Putamen (tissue), 1 donor: Measurements from ENCODE around the gene PRDM4.
"Not testable (repeated sequence)": the region's sequence is repeated elsewhere in the genome, so short reads cannot be mapped to it uniquely, and the experiment has no call there.

Experiments
- DNase-seq: peaks from one replicate; pipeline ENCODE4 v3.0.0-alpha.2; 2016; ENCODE audit warnings: low spot score

The PRDM4 gene

GRCh38 chr12:107767466-107767865, 6.5 kb upstream of the PRDM4 start:
- no peak for DNase-seq

DNA sequence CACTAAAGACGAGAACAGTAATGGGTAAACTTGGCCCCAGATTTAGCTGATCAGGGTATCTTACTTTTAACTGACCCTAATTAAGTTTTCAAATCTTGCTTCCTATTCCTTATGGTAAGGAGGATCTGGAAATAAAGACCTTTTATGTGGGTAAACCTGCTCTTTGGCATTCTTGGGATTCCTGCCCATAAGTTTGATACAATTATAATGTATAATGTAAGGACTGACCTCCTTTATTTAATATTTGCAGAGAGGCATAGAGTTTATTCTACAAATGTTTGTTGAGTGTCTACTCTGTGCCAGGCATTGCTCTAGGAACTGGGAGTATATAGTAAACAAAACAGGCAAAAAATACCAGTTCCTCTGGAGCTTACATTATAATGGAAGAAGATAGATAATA, 4.4 kb upstream of the PRDM4 start:
- DNase-seq, result no peak

- DNase-seq, result no peak
These were observed 3.7 kb upstream of the PRDM4 start for GRCh38 chr12:107764626-107765025.

DNA sequence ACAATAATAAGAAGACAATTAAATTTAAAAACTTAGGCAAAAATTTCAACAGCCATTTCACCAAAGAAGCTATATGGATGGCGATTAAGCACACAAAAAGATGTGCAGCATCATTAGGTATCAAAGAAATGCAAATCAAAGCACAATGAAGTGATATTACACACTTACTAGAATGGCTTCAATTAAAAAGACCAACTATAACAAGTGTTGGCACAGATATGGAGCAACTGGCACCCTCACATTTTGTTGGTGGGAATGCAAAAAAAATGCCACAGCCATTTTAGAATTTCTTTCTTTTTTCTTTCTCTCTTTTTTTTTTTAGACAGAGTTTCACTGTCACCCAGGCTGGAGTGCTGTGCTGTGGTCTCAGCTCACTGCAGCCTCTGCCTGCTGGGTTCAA, 1.9 kb upstream of the PRDM4 start:
- DNase-seq, result no peak

DNA sequence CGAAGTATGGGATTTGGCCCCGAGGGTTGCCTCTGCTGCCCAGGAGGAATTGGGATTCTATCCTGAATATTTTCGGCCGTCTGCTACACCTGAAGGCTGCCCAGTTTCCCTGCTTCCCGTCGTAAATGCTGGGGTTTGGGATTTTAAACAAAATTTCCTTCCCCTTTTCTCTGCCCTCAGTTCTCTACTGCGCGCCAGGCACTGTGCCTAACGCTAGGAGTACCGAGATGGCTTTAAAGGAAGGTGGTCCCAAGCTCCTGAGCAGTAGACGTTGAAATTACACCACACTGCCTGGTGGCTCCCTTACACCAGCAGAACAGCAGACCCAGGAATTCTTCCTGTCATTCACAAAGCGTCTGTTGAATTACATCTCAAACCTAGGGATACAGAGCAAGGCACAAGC, 566 bp upstream of the PRDM4 start:
- no peak for DNase-seq

DNA sequence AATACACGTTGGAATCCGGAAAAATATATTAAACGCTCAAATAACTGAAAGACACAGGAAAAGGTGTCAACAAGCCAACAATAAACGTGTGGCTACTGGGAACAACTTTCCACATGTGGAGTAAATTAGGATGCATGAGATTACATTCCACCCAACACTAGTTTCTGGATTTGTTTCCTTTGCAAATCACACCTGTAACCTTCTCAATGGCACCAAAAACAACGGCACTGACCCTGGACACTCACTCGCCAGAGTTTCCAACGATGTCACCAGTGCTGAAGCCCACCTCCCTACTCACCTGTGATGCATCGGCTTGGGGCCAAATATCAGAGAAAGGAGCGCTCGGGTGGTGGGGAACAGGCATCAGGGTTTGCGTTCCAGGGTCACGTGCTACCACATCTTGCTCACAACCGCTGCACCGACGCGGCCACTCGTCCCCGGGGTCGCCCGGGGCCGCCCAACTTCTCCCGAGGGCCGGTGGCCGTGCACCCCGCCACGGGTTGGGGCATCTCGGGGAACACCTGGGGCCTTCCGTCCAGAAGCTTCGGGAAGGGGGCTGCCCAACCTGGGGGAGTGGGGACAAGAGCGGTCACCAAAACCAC, 629 bp downstream of the PRDM4 start:
- DNase-seq, result no peak

GRCh38 chr12:107759410-107759809, 1.5 kb downstream of the PRDM4 start:
- DNase-seq, result no peak

GRCh38 chr12:107749083-107749482, 11.9 kb downstream of the PRDM4 start:
- DNase-seq, result no peak

GRCh38 chr12:107748472-107748871, 12.5 kb downstream of the PRDM4 start:
- DNase-seq, result no peak

- DNase-seq, result no peak
These were observed 24.0 kb downstream of the PRDM4 start for GRCh38 chr12:107736914-107737313.

GRCh38 chr12:107735763-107736162, 25.2 kb downstream of the PRDM4 start:
- no peak for DNase-seq

DNA sequence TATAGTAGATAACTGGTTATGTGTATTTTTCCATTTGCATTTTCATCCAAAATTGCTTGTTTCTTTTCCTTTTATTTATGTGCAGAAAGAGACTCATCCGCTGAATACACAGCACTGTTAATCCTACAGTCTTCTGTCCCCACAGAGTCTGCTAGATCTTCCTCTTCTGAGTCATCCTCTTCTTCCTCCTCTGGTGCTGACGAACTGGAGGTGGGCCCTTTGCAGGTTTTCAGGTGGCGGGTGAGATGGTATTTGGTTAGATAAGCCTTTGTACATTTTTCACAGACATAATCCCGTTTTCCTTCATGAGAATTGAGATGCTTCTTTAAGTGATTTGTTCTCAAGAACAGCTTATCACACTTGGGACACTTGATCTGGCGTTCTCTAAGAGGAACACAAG, 26.8 kb downstream of the PRDM4 start:
- DNase-seq, result peak; percentile 19

- no peak for DNase-seq
These were observed 28.6 kb downstream of the PRDM4 start for GRCh38 chr12:107732365-107732764.

DNA sequence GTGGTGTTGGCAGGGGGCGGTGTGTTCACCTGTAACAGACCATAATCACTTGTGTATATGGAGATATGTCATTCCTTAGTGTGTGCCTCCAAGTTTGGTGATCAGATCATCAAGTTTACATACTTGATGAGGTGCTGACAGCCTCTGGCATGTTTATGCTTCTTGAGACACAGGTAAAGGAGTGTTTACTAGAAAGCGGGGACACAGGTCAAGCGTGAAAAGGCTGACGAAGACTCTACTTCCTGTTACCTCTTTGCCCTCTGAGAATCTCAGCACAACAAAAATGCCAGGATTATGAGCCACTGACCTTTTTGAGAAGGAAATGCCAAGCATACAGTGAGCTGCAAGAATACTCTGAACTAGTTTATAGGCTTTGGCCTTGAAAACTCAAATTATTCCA, 29.6 kb downstream of the PRDM4 start:
- DNase-seq, result no peak

- no peak for DNase-seq
These were observed 30.2 kb downstream of the PRDM4 start for GRCh38 chr12:107730618-107731341.

DNA sequence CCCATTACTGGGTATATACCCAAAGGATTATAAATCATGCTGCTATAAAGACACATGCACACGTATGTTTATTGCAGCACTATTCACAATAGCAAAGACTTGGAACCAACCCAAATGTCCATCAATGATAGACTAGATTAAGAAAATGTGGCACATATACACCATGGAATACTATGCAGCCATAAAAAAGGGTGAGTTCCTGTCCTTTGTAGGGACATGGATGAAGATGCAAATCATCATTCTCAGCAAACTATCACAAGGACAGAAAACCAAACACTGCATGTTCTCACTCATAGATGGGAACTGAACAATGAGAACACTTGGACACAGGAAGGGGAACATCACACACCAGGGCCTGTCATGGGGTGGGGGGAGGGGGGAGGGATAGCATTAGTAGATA, 33.2 kb downstream of the PRDM4 start:
- DNase-seq, result not testable (repeated sequence)

DNA sequence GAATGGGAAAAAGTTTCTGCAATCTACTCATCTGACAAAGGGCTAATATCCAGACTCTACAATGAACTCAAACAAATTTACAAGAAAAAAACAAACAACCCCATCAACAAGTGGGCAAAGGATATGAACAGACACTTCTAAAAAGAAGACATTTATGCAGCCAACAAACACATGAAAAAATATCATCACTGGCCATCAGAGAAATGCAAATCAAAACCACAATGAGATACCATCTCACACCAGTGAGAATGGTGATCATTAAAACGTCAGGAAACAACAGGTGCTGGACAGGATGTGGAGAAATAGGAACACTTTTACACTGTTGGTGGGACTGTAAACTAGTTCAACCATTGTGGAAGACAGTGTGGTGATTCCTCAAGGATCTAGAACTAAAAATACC, 33.6 kb downstream of the PRDM4 start:
- DNase-seq, result not testable (repeated sequence)

- DNase-seq, result no peak
These were observed 42.3 kb downstream of the PRDM4 start for GRCh38 chr12:107718606-107719005.

DNA sequence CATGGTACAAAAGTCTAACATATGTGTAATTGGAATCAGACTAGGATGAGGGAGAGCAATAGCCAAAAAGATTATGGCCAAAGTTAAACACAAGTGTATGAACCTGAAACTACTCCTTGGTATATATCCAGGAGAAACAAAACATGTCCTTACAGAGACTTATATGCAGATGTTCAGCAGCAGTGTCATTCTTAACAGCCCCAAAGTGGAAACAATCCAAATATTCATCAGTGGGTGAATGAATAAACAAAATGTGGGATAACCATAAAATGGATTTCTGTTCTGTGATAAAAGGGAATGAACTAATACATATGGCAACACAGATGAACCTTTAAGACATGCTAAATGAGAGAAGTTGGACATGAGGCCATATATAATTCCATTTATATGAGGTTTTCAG, 45.2 kb downstream of the PRDM4 start:
- DNase-seq, result no peak

- DNase-seq, result not testable (repeated sequence)
These were observed 55.4 kb downstream of the PRDM4 start for GRCh38 chr12:107705522-107705921.

DNA sequence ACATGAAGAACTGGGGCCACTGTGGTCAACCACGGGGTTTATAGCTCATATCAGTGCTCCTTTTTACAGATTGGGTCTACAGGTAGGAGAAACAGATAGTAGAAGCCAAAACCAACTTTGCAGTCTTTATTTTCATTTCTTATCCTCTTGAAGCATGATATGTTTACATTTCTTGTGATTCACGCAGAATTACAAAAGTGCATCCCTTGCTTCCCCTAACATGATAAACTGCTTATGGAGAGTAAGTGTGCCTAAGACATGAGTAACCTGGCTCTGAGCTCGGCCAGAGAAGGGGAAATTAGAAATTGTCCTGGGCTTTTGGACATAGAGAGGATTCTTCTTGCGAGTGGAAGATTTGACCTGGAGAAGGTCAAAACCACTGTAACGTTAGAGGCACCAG, 56.9 kb downstream of the PRDM4 start:
- DNase-seq, result no peak

GRCh38 chr12:107702106-107702505, 58.8 kb downstream of the PRDM4 start:
- DNase-seq, result no peak

DNA sequence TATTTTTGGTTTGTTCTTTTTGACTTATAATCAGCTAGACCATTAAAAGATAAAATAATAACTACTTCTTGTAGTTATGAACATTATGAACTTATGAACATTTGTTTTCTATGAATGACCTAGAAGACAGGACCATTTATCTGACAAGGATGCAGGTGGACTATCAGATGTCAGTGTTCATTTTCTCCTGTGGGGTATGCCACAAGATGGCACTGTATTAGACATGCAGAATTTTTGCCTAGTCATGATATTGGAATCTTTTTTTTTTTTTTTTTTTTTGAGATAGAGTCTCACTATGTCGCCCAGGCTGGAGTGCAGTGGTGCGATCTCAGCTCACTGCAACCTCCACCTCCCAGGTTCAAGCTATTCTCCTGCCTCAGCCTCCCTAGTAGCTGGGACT, 65.2 kb downstream of the PRDM4 start:
- DNase-seq, result not testable (repeated sequence)
